K562 treated with DMSO at 1 percent for 48 hours (cell line): ENCODE data around the gene PCDHGB4. TPM values are rescaled to one million over a fixed set of nuclear protein-coding genes. Genes with fewer than 3 reads are reported as not detected.

Experiments used
- total RNA-seq: library from RNA; unstranded; fragments of 300-600 nt; gene quantifications from 2 replicates; pipeline ENCODE4 v1.2.3, GENCODE V29; 2022; ENCODE audit warnings: low replicate concordance; ENCODE audit errors: extremely low read depth

The PCDHGB4 gene
- total RNA-seq = not detected in 2 replicates

GRCh38 chr5:141387557-141388311 lies at the start of gene PCDHGB4:
Gene PCDHGB4 (plus strand): TSS chr5:141387698. CDS start chr5:141387885, 187 bp downstream.

GRCh38 chr5:141338538-141339306 lies 48.8 kb upstream of the PCDHGB4 start, which contains the start of gene PCDHGA2:
Gene PCDHGA2 (plus strand): TSS chr5:141338760.

GRCh38 chr5:141343242-141343952 lies 44.1 kb upstream of the PCDHGB4 start, which contains the start of gene PCDHGA3:
Gene PCDHGA3 (plus strand): TSS chr5:141343829. CDS start chr5:141344034, 205 bp downstream.

GRCh38 chr5:141349917-141350619 lies 37.4 kb upstream of the PCDHGB4 start, which contains the start of gene PCDHGB1:
Gene PCDHGB1 (plus strand): TSS chr5:141350099. CDS start chr5:141350261, 162 bp downstream.

GRCh38 chr5:141354900-141355469 lies 32.5 kb upstream of the PCDHGB4 start, which contains the start of gene PCDHGA4:
Gene PCDHGA4 (plus strand): TSS chr5:141355021. CDS start chr5:141355108, 87 bp downstream.

GRCh38 chr5:141359790-141360426 lies 27.6 kb upstream of the PCDHGB4 start, which contains the start of gene PCDHGB2:
Gene PCDHGB2 (plus strand): TSS chr5:141359994. CDS start chr5:141360136, 142 bp downstream.

GRCh38 chr5:141363952-141364660 lies 23.4 kb upstream of the PCDHGB4 start, which contains the start of gene PCDHGA5:
Gene PCDHGA5 (plus strand): TSS chr5:141364162. CDS start chr5:141364331, 169 bp downstream.

GRCh38 chr5:141369994-141370848 lies 17.3 kb upstream of the PCDHGB4 start, which contains the start of gene PCDHGB3:
Gene PCDHGB3 (plus strand): TSS chr5:141370242. CDS start chr5:141370395, 153 bp downstream.

GRCh38 chr5:141373673-141374317 lies 13.7 kb upstream of the PCDHGB4 start, which contains the start of gene PCDHGA6:
Gene PCDHGA6 (plus strand): TSS chr5:141373891. CDS start chr5:141374084, 193 bp downstream.

GRCh38 chr5:141382469-141383294 lies 4.8 kb upstream of the PCDHGB4 start, which contains the start of gene PCDHGA7:
Gene PCDHGA7 (plus strand): TSS chr5:141382742. CDS start chr5:141382900, 158 bp downstream.

GRCh38 chr5:141392429-141393198 lies 5.1 kb downstream of the PCDHGB4 start, which contains the start of gene PCDHGA8:
Gene PCDHGA8 (plus strand): TSS chr5:141392633. CDS start chr5:141392814, 181 bp downstream.

GRCh38 chr5:141397756-141398551 lies 10.5 kb downstream of the PCDHGB4 start, which contains the start of gene PCDHGB5:
Gene PCDHGB5 (plus strand): TSS chr5:141397947. CDS start chr5:141398128, 181 bp downstream.

GRCh38 chr5:141402553-141403243 lies 15.2 kb downstream of the PCDHGB4 start, which contains the start of gene PCDHGA9:
Gene PCDHGA9 (plus strand): TSS chr5:141402778. CDS start chr5:141402953, 175 bp downstream.

GRCh38 chr5:141407790-141408505 lies 20.4 kb downstream of the PCDHGB4 start, which contains the start of gene PCDHGB6:
Gene PCDHGB6 (plus strand): TSS chr5:141408021. CDS start chr5:141408203, 182 bp downstream.

